T-helper 1 cell treated with Interleukin-12 subunit alpha and Interleukin-12 subunit beta and Interleukin-4 antibody, amounts not matched to agents 30 ng/mL and 1 ng/mL, for 36 hours (primary cell): ENCODE results near the gene ZNF775. TPM values are rescaled to one million over a fixed set of nuclear protein-coding genes. Genes with fewer than 3 reads are reported as not detected.

Source experiments
- intact Hi-C: fragments of 100-400 bp; cut with micrococcal nuclease; formaldehyde crosslinking; loops from one replicate; pipeline ENCODE4 v1.15.1; 2024
- total RNA-seq: library from RNA; stranded (reverse); gene quantifications from 2 replicates; pipeline ENCODE4 v1.2.3, GENCODE V29; 2022

ZNF775 gene
- total RNA-seq, 1 donor from 2014 or later, result 6.2 TPM

DNA sequence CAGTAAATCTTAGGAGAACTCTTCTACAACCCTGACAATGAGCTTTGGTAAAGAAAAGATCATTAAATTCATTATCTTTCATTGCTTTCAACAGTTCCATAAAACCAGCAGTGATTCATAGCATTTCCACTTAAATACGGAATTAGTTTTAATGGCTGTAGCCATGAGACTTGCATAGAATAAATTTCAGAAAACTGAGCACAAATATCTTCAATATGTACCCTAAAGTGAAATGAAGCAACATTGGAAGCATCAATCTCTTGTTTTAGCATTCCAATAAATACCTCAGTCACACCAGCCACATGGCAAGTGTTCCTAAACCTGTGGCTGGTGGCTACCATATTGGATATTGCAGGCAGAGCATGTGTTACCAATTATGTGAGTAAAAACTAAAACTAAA lies 34.1 kb upstream of the ZNF775 start:
- intact Hi-C loops, result no loop called here

DNA sequence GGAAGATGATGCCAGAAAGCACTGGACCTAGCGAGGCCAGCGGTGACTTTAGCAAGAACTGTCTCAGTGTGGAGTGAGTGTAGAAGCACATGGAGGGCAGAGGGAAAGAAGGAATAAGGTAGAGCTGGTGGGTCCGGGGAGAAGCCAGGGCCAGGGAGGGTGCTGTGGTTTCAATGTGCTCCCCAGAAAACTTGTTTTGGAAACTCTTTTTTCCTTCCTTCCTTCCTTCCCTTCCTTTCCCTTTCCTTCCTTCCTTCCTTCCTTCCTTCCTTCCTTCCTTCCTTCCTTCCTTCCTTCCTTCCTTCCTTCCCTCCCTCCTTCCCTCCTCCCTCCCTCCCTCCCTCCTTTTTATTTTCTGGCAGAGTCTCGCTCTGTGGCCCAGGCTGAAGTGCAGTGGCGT lies 32.2 kb upstream of the ZNF775 start:
- intact Hi-C loops, result no loop called here

DNA sequence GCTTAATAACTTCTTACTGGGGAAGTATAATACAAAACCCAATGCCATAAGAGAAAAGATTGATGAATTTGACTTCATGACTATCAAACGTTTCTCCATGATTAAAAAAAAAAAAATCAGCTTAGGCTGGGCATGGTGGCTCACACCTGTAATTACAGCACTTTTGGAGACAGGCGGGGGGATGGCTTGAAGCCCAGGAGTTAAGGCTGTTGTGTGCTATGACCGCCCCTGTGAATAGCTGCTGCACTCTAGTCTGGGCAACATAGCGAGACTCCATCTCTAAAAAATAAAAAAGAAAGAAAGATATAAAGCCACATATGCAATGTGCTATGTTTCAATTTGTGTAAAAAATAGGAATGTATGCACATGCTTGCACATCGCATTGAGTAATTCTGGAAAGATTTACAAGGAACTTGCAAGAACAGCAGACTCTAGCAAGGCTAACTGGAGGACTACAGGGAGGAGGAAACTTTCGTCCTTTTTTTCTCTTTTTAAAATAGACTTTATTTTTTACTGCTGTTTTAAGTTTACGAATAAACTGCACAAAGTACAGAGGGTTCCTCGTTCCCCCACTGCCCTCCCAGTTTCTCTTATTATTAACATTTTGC lies 27.4 kb upstream of the ZNF775 start:
- intact Hi-C loops, result no loop called here

DNA sequence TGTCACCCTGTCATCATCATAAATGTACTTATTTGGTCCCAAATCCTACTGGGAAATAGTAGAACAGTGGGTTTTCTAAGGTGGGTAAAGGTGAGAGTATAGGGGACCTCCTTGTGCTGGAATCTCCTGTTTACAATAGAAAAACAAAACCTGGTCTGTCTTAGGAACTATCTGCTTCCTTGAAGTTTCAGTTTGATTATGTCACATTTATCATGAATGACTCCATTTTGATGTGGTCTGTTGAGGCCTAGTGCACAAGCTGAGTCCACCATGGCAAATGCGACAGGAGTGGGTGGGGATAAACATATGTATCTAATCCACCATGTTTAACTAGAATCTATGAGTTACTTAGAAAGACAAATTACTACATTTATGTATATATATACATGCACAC lies 23.5 kb upstream of the ZNF775 start:
- intact Hi-C loops, result loop anchor here (1.0 to 5.0 kb wide), 6 partner anchors 34 to 402 kb away; partner anchors contain the start of genes GIMAP4 and GIMAP7

DNA sequence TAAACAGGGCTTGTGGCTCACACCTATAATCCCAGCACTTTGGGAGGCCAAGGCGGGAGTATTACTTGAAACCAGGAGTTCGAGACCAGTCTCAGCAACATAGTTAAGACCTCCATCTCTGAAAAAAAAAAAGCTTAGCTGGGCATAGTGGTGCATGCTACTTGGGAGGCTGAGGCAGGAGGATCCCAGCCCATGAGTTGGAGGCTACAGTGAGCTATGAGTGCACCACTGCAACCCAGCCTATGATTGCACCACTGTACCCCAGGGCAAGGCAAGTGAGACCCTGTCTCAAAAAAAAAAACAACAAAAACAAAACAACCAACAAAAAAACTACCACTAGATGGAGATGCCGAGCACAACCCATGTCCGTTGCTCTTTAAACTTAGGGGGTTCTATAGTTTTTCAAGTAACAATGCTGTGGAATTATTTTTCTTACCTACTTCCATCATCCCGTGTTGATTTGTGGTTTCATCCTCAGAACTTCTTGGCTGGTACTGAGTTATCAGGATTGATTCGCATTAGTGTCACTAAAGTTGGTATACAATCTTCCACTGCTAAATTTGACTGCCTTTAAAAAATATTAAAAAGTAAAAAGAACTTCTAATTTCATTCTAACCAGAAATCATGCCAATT lies 22.7 kb upstream of the ZNF775 start:
- intact Hi-C loops, result loop anchor here (1.0 to 5.0 kb wide), 6 partner anchors 35 to 401 kb away; partner anchors contain the start of genes GIMAP4 and GIMAP7

DNA sequence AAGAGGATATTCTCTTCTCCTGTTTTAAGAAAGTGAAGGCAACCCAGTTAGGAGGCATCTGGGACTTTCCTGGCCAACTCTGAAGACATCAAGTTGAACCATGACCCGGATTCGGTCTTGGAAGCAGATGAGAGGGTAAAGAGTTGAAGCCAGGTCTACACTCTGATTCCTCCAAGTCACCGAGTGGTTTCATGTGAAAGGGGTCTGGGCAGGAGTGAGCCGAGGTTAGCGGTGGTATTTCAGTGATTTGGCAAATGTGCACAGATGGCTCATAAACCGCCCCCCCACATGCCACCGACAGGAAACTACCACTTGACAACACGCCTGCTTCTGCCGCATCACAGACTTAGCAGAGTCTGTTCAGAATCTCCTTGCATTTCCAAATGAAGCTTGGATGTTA lies 21.9 kb upstream of the ZNF775 start:
- intact Hi-C loops, result loop anchor here (1.0 to 5.0 kb wide), 6 partner anchors 11 to 210 kb away; partner anchors contain the start of genes GIMAP4, GIMAP7, REPIN1 and ZNF775

DNA sequence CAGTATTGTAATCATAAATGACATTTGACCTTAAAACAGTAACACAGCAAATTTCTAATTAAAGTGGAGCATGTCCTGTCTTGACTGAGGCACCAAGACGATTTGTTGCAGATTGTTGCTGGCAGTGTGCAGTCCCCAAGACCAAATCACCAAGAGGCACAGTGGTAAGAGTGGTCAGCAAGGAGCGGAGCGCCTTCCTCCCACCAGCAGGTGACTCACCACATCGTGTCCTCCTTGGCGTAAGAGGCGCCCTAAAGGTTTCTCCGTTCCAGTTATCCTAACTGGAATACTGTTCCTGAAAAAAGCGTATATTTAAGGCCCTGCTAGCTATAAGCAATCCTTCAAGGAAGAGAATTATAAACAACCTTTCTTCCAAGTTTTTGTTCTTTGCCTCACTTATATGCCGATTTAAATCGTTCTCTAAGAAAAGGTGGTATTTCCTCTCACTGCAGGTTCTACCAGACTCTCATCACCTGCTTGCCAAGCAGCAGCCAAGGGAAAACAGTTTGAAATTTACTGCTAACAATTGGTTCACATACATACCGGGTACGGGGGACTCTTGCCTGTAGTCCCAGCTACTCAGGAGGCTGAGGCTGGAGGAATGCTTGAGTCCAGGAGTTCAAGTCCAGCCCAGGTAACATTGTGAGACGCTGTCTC lies 21.2 kb upstream of the ZNF775 start:
- intact Hi-C loops, result loop anchor here (1.0 to 5.0 kb wide), 6 partner anchors 10 to 209 kb away; partner anchors contain the start of genes GIMAP4, GIMAP7, REPIN1 and ZNF775

DNA sequence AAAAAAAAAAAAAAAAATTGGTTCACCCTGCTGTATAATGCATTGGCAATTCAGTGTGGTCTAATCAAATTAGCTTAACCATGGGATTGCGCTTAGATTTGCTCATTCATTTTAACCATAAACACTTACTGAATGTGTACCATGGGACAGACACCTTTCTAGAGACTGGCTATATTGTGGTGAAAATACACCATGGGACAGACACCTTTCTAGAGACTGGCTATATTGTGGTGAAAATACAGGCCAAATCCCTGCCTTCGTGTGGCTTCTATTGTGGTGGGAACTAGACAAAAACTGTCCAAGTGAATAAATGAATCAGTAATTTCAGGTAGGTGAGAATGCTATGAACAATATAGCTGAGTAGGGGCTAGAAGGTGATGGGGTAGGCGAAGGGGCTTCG lies 20.7 kb upstream of the ZNF775 start:
- intact Hi-C loops, result loop anchor here (5.0 kb wide), 1 partner anchor 209 kb away; the partner anchor contains the start of gene GIMAP4

DNA sequence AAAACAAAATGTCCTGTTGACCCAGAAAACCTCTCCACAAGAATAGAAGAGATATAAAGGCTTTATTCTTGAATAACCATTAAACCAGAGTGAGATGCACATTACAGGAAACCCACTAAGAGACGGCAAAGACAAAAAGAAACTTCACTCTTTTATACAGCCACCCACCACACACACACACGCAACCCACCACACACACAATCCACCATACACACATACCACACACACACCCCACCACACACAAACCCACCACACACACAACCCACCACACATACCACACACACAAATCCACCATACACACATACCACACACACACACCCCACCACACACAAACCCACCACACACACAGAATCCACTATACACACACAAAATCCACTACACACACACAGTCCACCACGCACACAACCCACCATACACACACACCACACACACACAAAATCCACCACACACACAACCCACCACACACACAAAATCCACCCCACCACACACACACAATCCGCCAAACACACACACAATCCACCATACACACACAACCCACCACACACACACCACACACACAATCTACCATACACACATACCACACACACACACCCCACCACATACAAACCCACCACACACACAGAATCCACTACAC lies 20.0 kb upstream of the ZNF775 start:
- intact Hi-C loops, result loop anchor here (5.0 kb wide), 1 partner anchor 208 kb away; the partner anchor contains the start of gene GIMAP4

DNA sequence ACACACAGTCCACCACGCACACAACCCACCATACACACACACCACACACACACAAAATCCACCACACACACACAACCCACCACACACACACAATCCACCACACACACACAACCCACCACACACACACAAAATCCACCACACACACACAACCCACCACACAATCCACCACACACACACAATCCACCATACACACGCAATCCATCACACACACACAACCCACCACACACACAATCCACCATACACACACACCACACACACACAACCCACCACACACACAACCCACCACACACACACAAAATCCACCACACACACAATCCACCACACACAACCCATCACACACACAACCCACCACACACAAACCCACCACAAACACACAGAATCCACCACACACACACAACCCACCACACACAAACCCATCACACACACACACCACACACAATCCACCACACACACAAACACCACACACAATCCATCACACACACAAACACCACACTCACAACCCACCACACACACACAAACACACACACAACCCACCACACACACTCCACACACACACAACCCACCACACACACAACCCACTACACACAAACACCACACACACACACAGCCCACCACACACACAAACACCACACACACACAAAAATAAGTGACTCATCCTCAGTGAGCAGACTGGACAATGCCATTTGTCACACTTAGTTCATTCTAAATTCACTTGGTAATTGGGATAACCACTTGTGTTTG lies 19.3 kb upstream of the ZNF775 start:
- intact Hi-C loops, result loop anchor here (5.0 kb wide), 1 partner anchor 208 kb away; the partner anchor contains the start of gene GIMAP4

DNA sequence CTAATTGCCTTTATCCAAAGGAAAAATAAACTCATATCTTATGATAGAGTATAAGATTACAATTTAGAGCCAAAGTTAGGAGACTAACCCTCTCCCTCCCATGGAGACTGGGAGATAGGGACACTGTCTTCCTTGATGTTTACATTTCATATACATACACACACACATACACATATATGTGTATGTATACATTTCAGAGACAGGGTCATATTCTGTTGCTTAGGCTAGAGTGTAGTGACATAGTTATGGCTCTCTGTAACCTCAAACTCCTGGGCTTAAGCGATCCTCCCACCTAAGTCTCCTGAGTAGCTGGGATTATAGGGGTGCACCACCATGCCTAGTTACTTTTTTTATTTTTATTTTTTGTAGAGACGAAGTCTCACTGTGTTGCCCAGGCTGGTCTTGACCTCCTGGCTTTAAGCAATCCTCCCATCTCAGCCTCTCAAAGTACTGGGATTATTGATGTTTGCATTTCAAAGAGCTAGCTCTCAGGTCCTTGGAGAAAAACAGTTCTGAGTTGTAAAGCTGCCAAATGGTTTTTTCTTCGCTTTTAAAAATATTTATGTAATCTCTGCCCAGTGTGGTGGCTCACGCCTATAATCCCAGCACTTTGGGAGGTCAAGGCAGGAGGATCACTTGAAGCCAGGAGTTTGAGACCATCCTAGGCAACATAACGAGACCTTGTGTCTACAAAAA lies 18.6 kb upstream of the ZNF775 start:
- intact Hi-C loops, result no loop called here

DNA sequence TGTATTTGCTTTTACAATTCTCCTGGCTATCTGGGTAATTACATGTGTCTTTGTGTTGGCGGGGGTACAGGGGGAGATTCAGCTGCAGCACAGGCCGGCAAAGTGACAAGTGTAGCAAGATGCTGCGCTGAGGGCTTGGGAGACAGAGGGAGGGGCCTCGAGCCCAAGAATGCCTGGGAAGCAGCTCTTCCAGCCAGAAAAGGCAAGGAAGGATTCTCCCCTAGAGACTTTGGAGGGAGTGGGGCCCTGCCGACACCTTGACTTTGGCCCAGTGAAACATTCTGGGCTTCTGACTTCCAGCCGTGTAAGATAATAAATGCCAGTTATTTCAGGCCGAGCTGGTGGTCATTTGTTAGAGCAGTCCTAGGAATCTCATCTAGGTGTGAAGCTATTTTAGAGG lies 17.7 kb upstream of the ZNF775 start:
- intact Hi-C loops, result no loop called here

DNA sequence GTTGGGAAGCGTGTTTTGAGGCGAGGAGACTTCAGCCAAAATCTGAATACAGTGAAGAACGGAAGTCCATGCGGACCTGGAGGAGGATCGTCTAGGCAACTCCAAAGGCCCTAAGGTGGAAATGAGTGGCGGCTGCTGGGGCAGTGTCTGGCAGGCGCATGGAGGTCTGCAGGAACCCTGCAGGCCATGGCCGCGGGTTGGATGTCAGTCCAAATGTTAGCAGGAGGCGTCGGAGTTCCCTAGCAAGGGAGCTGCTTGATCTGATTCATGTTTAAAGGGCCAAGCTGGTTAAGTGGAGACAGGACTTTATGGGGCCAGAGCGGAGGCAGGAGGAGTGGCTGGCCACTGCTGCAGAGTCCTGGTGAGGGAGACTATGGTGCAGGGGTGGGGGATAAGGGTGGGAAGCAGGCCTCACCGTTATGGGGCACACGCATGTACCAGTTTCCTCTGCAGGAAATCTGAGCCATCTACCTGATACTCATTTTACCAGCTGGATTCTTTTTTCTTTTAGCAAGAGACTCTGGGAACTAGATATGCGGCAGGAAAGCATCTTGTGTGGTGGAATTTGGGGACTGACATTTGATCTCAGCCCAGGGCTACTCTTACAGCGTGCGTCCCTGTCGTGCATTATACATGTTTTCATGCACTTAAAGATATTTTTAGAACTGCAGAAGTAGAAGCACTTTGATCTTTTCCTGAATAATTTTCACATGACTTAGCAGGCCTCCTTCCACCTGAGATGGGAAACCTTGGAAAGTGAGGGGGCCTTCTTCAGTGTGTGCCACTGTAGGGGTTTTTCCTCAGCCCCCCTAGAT lies 17.1 kb upstream of the ZNF775 start:
- intact Hi-C loops, result no loop called here

DNA sequence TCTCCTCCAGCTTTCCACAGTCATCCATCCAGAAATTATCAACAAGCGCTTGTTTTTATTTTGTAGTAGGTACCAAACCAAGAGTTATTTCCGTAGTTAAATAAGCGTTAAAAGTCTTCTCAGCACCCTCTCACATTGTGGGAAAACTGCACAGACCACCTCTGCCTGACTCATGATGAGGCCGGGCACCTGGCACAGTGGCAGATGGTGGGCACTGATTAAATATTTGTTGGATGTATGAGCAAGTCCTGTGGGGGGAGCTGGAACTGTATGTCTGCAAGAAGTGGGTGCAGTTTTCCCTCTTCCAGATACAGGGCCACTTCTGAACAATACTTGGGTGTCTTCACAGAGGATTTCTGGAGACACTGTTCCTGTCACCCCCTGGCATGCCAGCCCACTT lies 15.8 kb upstream of the ZNF775 start:
- intact Hi-C loops, result no loop called here

DNA sequence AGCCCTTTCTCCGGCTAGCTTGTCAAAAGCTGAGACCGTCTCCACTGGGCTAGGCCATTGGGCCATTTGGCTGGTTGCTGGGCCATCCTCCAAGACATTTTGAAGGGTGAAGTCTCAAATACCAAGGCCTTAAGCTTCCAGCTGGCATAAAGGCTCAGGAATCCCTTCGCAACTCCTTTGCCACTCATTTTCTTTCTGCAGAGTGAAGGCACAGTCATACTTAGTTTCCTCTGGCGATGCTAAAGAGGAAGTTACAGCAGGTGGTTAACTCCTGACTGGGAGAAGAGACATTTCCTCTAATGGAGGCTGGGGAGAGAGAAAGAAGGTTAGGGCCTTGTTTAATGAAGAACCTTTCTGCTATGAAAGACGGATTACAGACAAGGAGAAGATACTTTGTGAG lies 15.3 kb upstream of the ZNF775 start:
- intact Hi-C loops, result no loop called here

DNA sequence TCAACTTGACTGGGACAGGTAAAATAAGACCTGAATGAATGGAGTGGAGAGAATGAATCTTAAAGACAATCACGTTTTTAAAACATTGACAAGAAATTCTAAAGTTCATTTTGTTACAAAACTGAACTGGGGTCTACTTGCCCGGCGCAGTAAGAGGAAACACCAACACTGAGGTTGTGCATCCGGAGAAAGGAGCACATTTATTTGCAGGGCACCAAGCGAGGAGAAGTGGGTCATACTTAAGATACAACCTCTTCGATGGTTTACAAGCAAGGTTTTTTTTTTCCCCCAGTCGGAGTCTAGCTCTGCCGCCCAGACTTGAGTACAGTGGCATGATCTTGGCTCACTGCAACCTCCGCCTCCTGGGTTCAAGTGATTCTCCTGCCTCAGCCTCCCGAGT lies 13.9 kb upstream of the ZNF775 start:
- intact Hi-C loops, result no loop called here

DNA sequence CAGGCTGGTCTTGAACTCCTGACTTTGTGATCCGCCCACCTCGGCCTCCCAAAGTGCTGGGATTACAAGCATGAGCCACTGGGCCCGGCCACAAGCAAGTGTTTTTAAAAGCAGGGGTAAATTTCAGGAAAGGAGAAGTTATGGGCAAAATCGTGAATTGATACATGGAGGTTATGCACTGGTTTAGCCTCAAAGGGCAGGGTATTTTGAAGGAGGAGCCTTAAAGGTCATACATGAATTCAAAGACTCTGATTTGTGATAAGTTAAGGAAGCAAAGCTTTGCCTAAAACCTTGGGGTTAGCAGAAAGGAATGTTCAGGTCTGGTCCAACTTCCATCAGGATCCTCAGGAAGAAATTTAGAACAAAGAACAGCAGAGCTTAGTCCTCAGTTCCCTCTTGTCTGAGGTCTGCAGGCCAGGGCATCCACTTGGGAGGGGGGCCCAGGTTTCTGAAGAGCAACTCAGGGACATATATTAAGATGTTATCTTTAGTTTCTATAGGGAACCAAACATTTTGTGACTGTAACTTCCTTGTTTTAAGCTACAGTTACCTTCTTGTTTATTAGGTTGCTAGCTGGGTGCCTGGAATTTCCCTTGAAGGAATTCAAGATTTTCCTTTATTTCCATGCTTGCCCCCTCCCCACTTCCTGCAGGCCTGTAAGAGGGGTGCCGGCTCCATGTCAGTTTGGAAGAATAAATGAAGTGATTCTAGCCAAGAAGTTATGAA lies 13.3 kb upstream of the ZNF775 start:
- intact Hi-C loops, result no loop called here

DNA sequence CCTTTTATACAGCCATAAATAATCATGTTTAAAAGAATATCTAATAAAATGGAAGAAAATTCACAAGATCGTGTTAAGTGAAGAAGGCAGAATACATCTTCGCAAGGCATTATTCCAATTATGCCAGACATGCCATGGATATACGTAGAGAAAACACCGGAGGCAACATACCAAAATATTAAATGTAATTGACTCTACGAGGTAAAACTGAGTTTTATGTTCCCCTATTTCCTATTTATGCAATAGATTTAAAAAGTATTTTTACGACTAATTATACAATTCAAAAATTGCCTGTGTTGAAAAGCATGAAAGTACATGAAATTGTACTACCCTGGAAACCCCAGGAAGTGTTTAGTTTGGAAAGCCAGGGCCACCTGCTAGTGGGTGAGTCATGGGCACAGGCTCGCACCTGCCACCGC lies 11.4 kb upstream of the ZNF775 start:
- intact Hi-C loops, result loop anchor here (1.0 to 2.0 kb wide), 4 partner anchors 10 to 54 kb away; a partner anchor contains a TSS
